ENCODE measurements around the gene CRYGD. TPM values are rescaled to one million over a fixed set of nuclear protein-coding genes. Genes with fewer than 3 reads are reported as not detected.

Gene CRYGD
- total and polyA plus RNA-seq, 2 of the 13 experiments (the other 11 are each of a cell fraction or from before 2014, with no cell fraction given): not detected

GRCh38 chr2:208172125-208172524 lies 47.8 kb upstream of the CRYGD start (continued):
- TF ChIP-seq ATM (IDR thresholded peaks at IDR 0.05; ENCODE audit: borderline replicate concordance): no peak
- TF ChIP-seq ZNF574 (CRISPR knock-in tag; IDR thresholded peaks at IDR 0.05): no peak
- TF ChIP-seq, protein P1, sequence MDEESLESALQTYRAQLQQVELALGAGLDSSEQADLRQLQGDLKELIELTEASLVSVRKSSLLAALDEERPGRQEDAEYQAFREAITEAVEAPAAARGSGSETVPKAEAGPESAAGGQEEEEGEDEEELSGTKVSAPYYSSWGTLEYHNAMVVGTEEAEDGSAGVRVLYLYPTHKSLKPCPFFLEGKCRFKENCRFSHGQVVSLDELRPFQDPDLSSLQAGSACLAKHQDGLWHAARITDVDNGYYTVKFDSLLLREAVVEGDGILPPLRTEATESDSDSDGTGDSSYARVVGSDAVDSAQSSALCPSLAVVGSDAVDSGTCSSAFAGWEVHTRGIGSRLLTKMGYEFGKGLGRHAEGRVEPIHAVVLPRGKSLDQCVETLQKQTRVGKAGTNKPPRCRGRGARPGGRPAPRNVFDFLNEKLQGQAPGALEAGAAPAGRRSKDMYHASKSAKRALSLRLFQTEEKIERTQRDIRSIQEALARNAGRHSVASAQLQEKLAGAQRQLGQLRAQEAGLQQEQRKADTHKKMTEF (CRISPR knock-in tag; IDR thresholded peaks at IDR 0.05): no peak
- TF ChIP-seq MED1 (CRISPR knock-in tag; IDR thresholded peaks at IDR 0.05): no peak

DNA sequence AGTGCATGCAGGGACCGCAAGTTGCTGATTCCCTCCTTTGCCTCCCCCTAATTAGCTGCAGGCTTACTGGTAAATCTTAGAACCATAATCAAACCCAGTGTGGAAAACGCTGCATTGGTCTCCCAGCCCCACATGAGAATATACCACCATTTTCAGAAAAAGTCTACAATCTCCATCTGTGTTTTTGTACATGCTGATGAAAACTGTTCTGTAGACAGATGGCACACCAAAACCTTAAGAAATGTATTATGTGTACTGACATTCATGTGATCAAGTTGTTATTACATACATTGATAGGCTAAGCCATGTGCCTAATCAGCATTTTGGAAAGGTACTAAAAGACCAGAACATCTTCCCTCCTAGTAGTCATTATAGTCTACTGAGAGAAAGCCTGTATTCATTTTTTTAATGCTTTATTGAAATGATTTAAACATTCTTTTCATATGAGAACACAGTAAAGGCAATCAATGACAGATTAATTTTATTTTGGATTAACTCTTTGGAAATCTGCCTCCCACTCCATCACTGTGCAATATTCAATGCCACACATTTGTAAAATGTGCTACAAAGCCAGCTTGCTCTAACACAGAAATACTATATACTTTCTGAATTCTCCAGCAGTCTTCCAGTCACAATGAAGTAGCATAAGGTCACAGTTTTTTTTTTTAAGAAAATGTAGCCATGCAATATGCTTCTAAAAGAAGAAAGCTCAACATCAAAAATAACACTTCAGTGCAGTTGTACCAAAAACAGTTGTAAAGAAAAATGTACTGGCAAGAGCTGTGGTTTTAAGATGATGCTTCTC lies 40.8 kb upstream of the CRYGD start:
- POLR2A ChIA-PET: no interaction called here
- no peaks in the 10 kb centered on the region for H4K20me1 ChIP-seq (ENCODE audit: insufficient read depth, low read length)
- CTCF ChIA-PET (ENCODE audit: low intra/inter-chr PET ratio, low total read pairs): no interaction called here
- H3K4me2 ChIP-seq (ENCODE audit: low read depth, low read length): no peak overlapping the region
- TF ChIP-seq ZNF605 (CRISPR knock-in tag; IDR thresholded peaks at IDR 0.05) (no peak), MAFK (conservative IDR thresholded peaks at IDR 0.05 in 1 of 2, IDR thresholded peaks at IDR 0.05 in 1 of 2; ENCODE audit: low read length in 2 of 2) (peak; percentile 35 to 50; a peak in 3 of 4 replicates), ZNF749 (CRISPR knock-in tag; IDR thresholded peaks at IDR 0.05; ENCODE audit: borderline replicate concordance) (no peak)
- intact Hi-C loops (cut with micrococcal nuclease; ENCODE audit: unreplicated experiment) (no loop called here), in situ Hi-C loops (cut with HindIII; ENCODE audit: extremely low pct_ligation_motif_present, low pct_unique_long_range_greater_than_20kb) (no loop called here)
- 37% methylated on average over 2 of the region's 2 CpGs for WGBS (ENCODE audit: low lambda C conversion rate)
- no peak overlapping the region for H2AFZ ChIP-seq (ENCODE audit: low read length)
- DNase-seq (ENCODE audit: low spot score) (no peak), ATAC-seq (no peak), FAIRE-seq (no peak)
- H3K9me3 ChIP-seq (ENCODE audit: low read length): no peaks in the 10 kb centered on the region
- H3K4me3 ChIP-seq (replicated peaks in 1 of 3; ENCODE audit: insufficient read depth in 1 of 3, low read depth in 2 of 3, low read length in 3 of 3): no peak overlapping the region
- H3K27ac ChIP-seq (ENCODE audit: extremely low read length, insufficient read depth, low read length): no peak overlapping the region
- BruUV-seq (replicated peaks): no TSS peak
- H3K9ac ChIP-seq (ENCODE audit: insufficient read depth, low read depth, low read length): no peak overlapping the region
- no peaks in the 10 kb centered on the region for H3K79me2 ChIP-seq (ENCODE audit: insufficient read depth, low read length)
- 0 out of 5 replicates have a peak, but pooled peaks cover 0 to 2% of the 10 kb centered on the region in 2 experiments for H3K27me3 ChIP-seq (ENCODE audit: control insufficient read depth in 1 of 2, insufficient read depth in 2 of 2, low read length in 2 of 2)
- no peaks in the 10 kb centered on the region for H3K36me3 ChIP-seq (replicated peaks in 1 of 2; ENCODE audit: control insufficient read depth in 1 of 2, insufficient read depth in 2 of 2, low read length in 2 of 2)
- H3K4me1 ChIP-seq (ENCODE audit: insufficient read depth, low read length): no peaks in the 10 kb centered on the region

Measured in HepG2 (cell line).